HepG2 (cell line): ENCODE results near the gene ADGRL1. TPM values are rescaled to one million over a fixed set of nuclear protein-coding genes. Genes with fewer than 3 reads are reported as not detected.

ENCODE experiments used
- ATAC-seq: fragments of 200-7000 bp; cut with Tn5 transposase; 3 replicates; pipeline ENCODE4 v1.9.1; 2020; ENCODE audit warnings: mild to moderate bottlenecking, moderate library complexity
- BruUV-seq: library from RNA; stranded (reverse); fragments of 400-500 nt; replicated peaks from 2 replicates; lab custom pipeline; 2021; lab: Mats Ljungman, UMichigan
- CTCF ChIA-PET: fragments of 300-600 bp; formaldehyde crosslinking; extraction: SDS; loops from one replicate; lab custom pipeline; 2021; ENCODE audit warnings: low total read pairs, inconsistent platforms, low intra/inter-chr PET ratio; lab: Yijun Ruan, JAX
- POLR2A ChIA-PET: fragments of 350-600 bp; sonication (Branson Sonifier 250); formaldehyde crosslinking; loops from one replicate; lab custom pipeline; 2020; ENCODE audit warnings: antibody characterized with exemption, inconsistent platforms; lab: Yijun Ruan, JAX
- DNase-seq: peaks from one replicate; pipeline ENCODE4 v3.0.0-alpha.2; 2015; ENCODE audit warnings: low spot score
- FAIRE-seq: peaks from 3 replicates; lab custom pipeline; 2011; peaks lifted over from hg19 to GRCh38; lab: Jason Lieb, UNC
- H2AFZ ChIP-seq: one replicate; pipeline ENCODE4 v1.6.1; 2011; ENCODE audit warnings: low read length, inconsistent platforms
- H3K27ac ChIP-seq: fragments of 300-600 bp; 3 replicates; pipeline ENCODE4 v1.8.0; 2011; ENCODE audit warnings: mixed run types, mild to moderate bottlenecking, mixed read lengths, low read length, inconsistent platforms; ENCODE audit not compliant: insufficient read depth; ENCODE audit errors: extremely low read length
- H3K27me3 ChIP-seq, 2 experiments: fragments of 200-600 bp in 1 of 2; 2 replicates in 1 of 2; 3 replicates in 1 of 2; pipeline versions ENCODE4 v1.6.0 to v1.8.0; 2011; ENCODE audit warnings: low read length in 2 of 2, mild to moderate bottlenecking in 2 of 2, moderate library complexity in 2 of 2, inconsistent platforms in 1 of 2; ENCODE audit not compliant: insufficient read depth in 2 of 2, control insufficient read depth in 1 of 2
- H3K36me3 ChIP-seq, 2 experiments: fragments of 200-600 bp in 1 of 2; replicated peaks in 1 of 2; 2 replicates in 1 of 2; 3 replicates in 1 of 2; pipeline versions ENCODE4 v1.5.1 to v1.8.0; 2011; ENCODE audit warnings: low read length in 2 of 2, inconsistent platforms in 1 of 2; ENCODE audit not compliant: insufficient read depth in 2 of 2, control insufficient read depth in 1 of 2
- H3K4me1 ChIP-seq: 2 replicates; pipeline ENCODE4 v1.5.1; 2012; ENCODE audit warnings: low read length, inconsistent platforms; ENCODE audit not compliant: insufficient read depth
- H3K4me2 ChIP-seq: 2 replicates; pipeline ENCODE4 v1.6.0; 2011; ENCODE audit warnings: low read depth, low read length, inconsistent platforms
- H3K4me3 ChIP-seq, 3 experiments: fragments of 200-600 bp in 1 of 3; sonication (generic), shearing (Covaris generic) in 1 of 3; replicated peaks in 1 of 3; 2 replicates each; pipeline ENCODE4 v1.5.1; 2011 to 2016; ENCODE audit warnings: low read length in 3 of 3, inconsistent platforms in 2 of 3, low read depth in 2 of 3, mild to moderate bottlenecking in 2 of 3, control low read depth in 1 of 3, mixed read lengths in 1 of 3; ENCODE audit not compliant: insufficient read depth in 1 of 3
- H3K79me2 ChIP-seq: one replicate; pipeline ENCODE4 v1.6.1; 2011; ENCODE audit warnings: low read length, inconsistent platforms; ENCODE audit not compliant: insufficient read depth
- H3K9ac ChIP-seq: 2 replicates; pipeline ENCODE4 v1.6.0; 2011; ENCODE audit warnings: mild to moderate bottlenecking, low read depth, low read length, inconsistent platforms; ENCODE audit not compliant: insufficient read depth
- H3K9me3 ChIP-seq: 2 replicates; pipeline ENCODE4 v1.5.1; 2012; ENCODE audit warnings: mild to moderate bottlenecking, low read length
- H4K20me1 ChIP-seq: 2 replicates; pipeline ENCODE4 v1.6.0; 2011; ENCODE audit warnings: inconsistent platforms, mild to moderate bottlenecking, low read length, moderate library complexity; ENCODE audit not compliant: insufficient read depth
- CBX1 ChIP-seq: IDR thresholded peaks from one replicate; pipeline ENCODE4 v1.6.1; 2016; ENCODE audit warnings: antibody characterized with exemption, low read depth
- CTCF ChIP-seq: sonication (generic); formaldehyde crosslinking; IDR thresholded peaks from 2 replicates; pipeline ENCODE4 v1.5.0; 2020; ENCODE audit warnings: mild to moderate bottlenecking, missing genetic modification reagents, moderate library complexity
- NFE2 ChIP-seq: sonication (generic); formaldehyde crosslinking; IDR thresholded peaks from 2 replicates; pipeline ENCODE4 v1.4.0; 2020; ENCODE audit warnings: missing genetic modification reagents
- ZNF143 ChIP-seq: sonication (generic); formaldehyde crosslinking; IDR thresholded peaks from 2 replicates; pipeline ENCODE4 v1.4.0; 2020; ENCODE audit warnings: missing genetic modification reagents
- WGBS: methylation state at CpG from one replicate; pipeline ENCODE4 v1.1.6; 2017; ENCODE audit warnings: low lambda C conversion rate; 5-methylcytosine and 5-hydroxymethylcytosine counted together
- in situ Hi-C: cut with HindIII; loops from 2 replicates; pipeline ENCODE4 v1.10.0; 2017; ENCODE audit warnings: low pct_unique_long_range_greater_than_20kb; ENCODE audit not compliant: extremely low pct_ligation_motif_present
- intact Hi-C: fragments of 100-400 bp; cut with micrococcal nuclease; formaldehyde crosslinking; loops from one replicate; pipeline ENCODE4 v1.10.0; 2022; ENCODE audit not compliant: unreplicated experiment
- polyA plus RNA-seq, 8 experiments: library from polyadenylated mRNA; depleted of rRNA in 3 of 8; stranded (reverse) in 7 of 8; unstranded in 1 of 8; fragments of >200 nt; fragmentation: Illumina TruSeq in 4 of 8; extraction: Trizol in 4 of 8; gene quantifications; 2 replicates each; pipeline versions ENCODE4 v1.2.1 to v1.2.3, GENCODE V29; 2011 to 2016; ENCODE audit warnings: low read depth in 4 of 8, missing spikeins in 1 of 8, mixed read lengths in 1 of 8; ENCODE audit not compliant: insufficient read depth in 1 of 8
- total RNA-seq, 5 experiments: library from RNA; depleted of rRNA; stranded (reverse); fragments of >200 nt; fragmentation: Illumina TruSeq; extraction: Trizol; gene quantifications; 2 replicates each; pipeline ENCODE4 v1.2.3, GENCODE V29; 2016; ENCODE audit warnings: low read depth in 1 of 5

The ADGRL1 gene
- total and polyA plus RNA-seq, 2 of the 13 experiments (the other 11 are each of a cell fraction or from before 2014, with no cell fraction given) = 0.49 to 1.7 TPM

GRCh38 chr19:14167576-14168138 lies 38.3 kb downstream of the ADGRL1 start:
- Histone ChIP-seq H3K79me2 (no peaks in the 10 kb centered on the region), H3K9me3 (no peaks in the 10 kb centered on the region), H3K4me2 (no peak overlapping the region), H3K4me1 (no peaks in the 10 kb centered on the region), H3K9ac (no peak overlapping the region), H3K27me3 (no peaks in the 10 kb centered on the region), H4K20me1 (no peaks in the 10 kb centered on the region), H3K36me3 (no peaks in the 10 kb centered on the region), H3K27ac (no peak overlapping the region), H3K4me3 (no peak overlapping the region; a peak in 2 of 6 replicates), H2AFZ (no peak overlapping the region)
- ChIA-PET CTCF (no interaction called here), POLR2A (interaction anchor here (1.1 kb wide), 1 partner anchor 31 kb away, joined by 4 read pairs; the partner anchor contains the start of gene ASF1B)
- in situ Hi-C loops (no loop called here), intact Hi-C loops (no loop called here)
- BruUV-seq = no TSS peak
- no peak for FAIRE-seq
- WGBS = 50% methylated on average over 2 of the region's 18 CpGs
- peak; percentile 76 for ATAC-seq
- TF ChIP-seq CTCF (CRISPR knock-in tag) (peak; percentile 37), NFE2 (CRISPR knock-in tag) (no peak)
- DNase-seq = no peak

- POLR2A ChIA-PET = no interaction called here
- no peak for FAIRE-seq
- no peaks in the 10 kb centered on the region for H3K4me1 ChIP-seq
- TF ChIP-seq CBX1 (no peak), ZNF143 (CRISPR knock-in tag) (no peak)
- in situ Hi-C loops (no loop called here), intact Hi-C loops (no loop called here)
- no peak overlapping the region for H2AFZ ChIP-seq
- CTCF ChIA-PET = no interaction called here
- no peak for DNase-seq
- no peak overlapping the region for H3K4me2 ChIP-seq
- H3K79me2 ChIP-seq = no peaks in the 10 kb centered on the region
- no TSS peak for BruUV-seq
- no peak; the same call in 2 of the 3 replicates for ATAC-seq
- H3K9ac ChIP-seq = no peak overlapping the region
- no peaks in the 10 kb centered on the region for H4K20me1 ChIP-seq
- H3K36me3 ChIP-seq = no peaks in the 10 kb centered on the region
- 44% methylated on average over 11 of the region's 12 CpGs for WGBS
- H3K27me3 ChIP-seq = no peaks in the 10 kb centered on the region
- no peak overlapping the region; a peak in 1 of 6 replicates for H3K4me3 ChIP-seq
- H3K27ac ChIP-seq = no peak overlapping the region
- H3K9me3 ChIP-seq = no peaks in the 10 kb centered on the region
These were observed 38.9 kb downstream of the ADGRL1 start for GRCh38 chr19:14166999-14167575.
